Right forelimb (tissue), 1 donor: ENCODE results near the gene SERPINA4.
"Not testable (repeated sequence)": the region's sequence is repeated elsewhere in the genome, so short reads cannot be mapped to it uniquely, and the experiment has no call there.

Experiments used
- DNase-seq: peaks from one replicate; pipeline ENCODE4 v3.0.0-alpha.2; 2018

The SERPINA4 gene

GRCh38 chr14:94570440-94570839, 9.2 kb downstream of the SERPINA4 start:
- DNase-seq: no peak

DNA sequence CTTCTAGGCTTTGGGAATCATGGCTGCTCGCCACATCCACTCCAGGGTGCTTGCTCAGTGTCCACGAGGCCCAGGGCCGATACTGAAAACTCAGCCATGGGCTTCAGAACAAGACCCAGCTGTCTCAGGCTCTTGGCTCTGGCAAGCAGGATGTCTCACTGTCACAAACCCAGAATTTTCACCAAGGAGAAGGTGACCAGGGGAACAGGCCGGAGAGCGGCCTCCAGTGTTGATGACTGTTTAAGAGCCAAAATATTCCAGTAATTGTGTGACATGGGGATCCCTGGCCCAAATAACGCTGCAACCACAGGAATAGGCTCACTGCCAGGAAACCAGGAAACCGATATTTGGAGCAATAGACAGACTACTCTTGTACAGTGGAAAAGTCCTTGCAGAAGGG, 10.2 kb downstream of the SERPINA4 start:
- peak; percentile 61 for DNase-seq

GRCh38 chr14:94571950-94572349, 10.7 kb downstream of the SERPINA4 start:
- peak; percentile 32 for DNase-seq

- DNase-seq: no peak
Observed at GRCh38 chr14:94572637-94573303, 11.5 kb downstream of the SERPINA4 start.

GRCh38 chr14:94573475-94574277, 12.4 kb downstream of the SERPINA4 start:
- DNase-seq: no peak

DNA sequence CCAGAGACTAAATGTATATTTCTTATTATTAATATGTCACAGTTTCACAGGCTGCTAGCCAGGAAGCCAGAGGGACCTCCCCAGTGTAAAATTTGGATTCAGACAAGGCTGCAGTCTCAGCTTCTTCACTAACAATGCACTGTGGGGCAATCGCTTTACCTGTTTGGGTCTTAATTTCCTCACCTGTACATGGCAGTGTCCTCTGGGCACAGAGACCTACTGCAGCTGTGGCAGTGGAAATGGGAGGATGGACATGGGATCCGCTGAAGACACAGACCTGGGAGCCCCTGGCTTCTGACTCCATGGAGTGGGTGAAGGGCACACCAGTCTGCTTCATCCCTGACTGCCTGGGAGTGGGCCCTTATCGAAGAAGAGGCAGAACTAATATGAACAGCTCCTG, 13.1 kb downstream of the SERPINA4 start:
- no peak for DNase-seq

GRCh38 chr14:94575730-94576585, 14.7 kb downstream of the SERPINA4 start:
- no peak for DNase-seq

DNA sequence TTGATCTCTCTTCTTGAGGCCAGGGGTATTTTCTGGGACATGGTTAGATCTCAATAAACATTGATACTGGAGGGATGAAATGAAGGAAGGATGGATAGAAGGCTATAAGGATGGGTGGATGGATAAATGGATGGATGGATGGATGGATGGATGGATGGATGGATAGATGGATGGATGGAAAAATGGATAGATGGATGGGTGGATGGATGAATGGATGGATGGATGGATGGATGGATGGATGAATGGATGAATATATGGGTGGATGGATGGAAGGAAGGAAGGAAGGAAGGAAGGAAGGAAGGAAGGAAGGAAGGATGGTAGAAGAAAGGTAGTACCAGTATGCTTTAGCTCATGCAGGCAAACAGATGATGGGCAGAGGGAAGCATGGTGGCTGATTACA, 16.2 kb downstream of the SERPINA4 start:
- not testable (repeated sequence) for DNase-seq

DNA sequence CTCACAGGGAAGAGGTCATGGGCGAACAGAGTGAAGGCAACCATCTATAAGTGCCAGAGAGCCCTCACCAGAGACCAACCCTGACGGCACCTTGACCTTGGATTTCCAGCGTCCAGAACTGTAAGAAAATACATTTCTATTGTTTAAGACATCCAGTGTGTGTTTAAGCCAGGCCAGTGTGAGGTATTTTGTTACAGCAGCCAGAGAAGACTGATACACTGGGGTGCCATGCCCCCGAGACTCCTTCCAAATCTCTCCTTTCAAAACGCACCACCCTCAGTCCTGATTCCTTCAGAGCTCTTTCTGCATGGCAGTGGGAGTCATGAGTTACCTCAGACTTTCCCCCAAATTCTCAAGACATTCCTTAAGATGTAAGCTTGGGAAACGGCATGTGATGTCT, 17.5 kb downstream of the SERPINA4 start:
- DNase-seq: no peak

- no peak for DNase-seq
Observed at GRCh38 chr14:94581127-94581999, 20.1 kb downstream of the SERPINA4 start, which contains the start of gene SERPINA5. SERPINA5 (plus strand) TSS chr14:94581426; CDS start chr14:94587363, 5,937 bp downstream.

DNA sequence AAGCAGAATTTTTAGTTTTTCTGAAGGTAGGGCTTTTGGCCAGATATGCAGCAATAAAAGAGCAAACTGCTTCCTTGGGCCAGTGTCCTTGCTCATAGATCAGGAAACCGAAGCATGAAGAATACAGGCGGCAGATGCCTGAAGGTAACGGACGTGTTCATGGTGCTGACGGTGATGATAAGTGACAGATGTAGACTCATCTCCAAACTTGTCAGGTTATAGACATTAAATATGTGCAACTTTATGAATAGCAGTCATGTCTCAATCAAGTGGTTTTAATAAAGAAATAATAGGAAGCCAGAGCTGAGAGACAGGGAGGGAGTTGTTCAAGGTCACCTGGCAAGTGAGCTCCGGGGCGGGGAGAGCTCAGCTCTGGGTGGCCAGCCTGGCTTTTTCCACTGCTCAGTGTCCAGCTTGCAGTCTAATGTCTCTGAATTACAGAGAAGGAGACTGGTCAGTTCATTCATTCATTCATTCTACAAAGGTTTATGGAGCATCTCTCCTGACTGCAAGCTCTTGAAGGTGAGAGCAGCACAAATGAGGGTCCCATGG, 21.0 kb downstream of the SERPINA4 start:
- no peak for DNase-seq

DNA sequence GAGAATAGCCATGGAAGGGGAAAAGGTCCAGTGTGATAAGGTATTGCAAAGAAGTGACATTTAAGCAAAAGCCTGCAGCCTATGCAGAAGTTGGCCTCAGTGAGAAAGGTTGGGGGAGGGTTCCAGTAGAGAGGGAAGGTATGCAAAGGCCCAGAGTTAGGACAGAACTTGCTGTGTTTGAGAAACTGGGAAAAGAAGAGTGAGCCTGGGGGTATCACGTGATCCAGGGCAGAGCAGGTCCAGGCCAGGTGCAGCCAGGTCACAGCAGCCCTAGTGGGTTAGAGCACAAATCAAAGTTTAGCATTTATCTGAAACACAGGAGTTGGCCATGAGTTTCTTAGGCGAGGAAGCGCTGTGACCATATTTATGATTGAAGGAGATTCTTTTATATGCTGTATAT, 21.6 kb downstream of the SERPINA4 start:
- no peak for DNase-seq

DNA sequence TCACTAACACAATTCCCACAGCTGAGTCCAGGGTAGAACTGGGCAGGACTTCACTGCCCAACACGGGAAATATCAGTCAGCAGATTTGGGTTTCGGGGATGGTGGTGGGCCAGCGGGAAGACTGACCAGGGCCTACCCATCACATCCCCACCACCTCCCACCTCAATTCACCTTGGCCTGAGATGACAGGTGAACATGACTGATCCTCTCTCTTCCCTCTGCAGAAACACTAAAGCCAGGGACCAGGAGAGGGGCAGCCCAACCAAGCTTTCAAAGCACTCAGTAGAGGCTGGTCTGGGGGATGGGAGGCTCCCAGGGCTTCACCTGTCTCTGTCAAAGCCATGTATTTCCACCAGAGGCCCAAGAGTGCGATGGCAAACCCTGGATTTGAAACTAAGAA, 22.3 kb downstream of the SERPINA4 start:
- DNase-seq: no peak

DNA sequence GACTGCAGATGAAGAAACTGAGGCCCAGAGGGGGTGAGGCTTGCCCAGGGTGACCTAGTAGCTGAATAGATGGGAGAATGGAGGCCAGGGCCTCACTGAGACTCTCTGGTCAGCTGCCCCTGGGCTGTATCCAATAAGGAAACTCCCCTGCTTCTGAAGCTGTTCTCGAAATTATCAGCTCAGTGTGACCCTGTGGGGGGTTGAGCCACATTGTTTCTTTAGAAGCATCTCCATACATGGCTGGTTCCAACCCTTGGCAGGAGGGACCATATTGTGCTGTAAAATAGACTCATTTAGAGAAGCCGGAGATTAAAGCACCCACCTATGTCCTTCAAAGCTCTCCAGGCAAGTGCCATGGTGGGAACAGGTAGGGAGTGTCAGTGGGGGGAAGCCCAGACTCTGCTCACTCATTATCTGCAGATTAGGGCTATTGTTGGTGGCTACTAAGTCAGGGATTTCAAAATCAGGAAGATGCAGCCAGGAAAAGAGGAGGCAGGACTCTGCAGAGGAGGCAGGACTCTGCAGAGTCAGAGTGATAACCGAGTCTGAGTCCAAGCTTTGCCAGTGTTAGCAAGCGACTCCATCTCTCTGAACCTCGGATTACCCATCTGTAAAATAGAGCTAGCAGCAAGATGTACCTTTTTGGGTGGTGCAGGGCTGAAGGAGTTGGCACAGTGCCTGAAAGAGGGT, 23.5 kb downstream of the SERPINA4 start:
- DNase-seq: no peak

DNA sequence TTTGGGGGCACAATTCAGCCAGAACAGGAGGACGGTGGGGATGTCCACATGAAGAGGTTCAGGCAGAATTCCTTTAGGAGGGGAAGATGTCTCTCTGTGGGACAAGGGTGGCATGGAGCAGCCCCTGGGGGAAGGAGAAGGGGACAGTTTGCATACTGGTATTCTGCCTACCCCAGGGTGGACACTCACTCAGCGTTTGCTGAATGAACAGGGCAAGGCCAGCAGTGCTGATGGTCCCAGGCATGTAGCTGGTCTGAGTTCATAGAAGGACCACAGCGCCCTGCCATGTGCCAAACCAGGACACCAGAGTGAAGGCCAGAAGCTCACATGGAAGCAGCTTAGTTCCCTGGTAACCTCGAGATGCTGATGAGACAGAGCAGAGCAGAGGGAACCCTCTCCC, 25.4 kb downstream of the SERPINA4 start:
- no peak for DNase-seq

GRCh38 chr14:94588311-94588710, 27.1 kb downstream of the SERPINA4 start:
- no peak for DNase-seq

DNA sequence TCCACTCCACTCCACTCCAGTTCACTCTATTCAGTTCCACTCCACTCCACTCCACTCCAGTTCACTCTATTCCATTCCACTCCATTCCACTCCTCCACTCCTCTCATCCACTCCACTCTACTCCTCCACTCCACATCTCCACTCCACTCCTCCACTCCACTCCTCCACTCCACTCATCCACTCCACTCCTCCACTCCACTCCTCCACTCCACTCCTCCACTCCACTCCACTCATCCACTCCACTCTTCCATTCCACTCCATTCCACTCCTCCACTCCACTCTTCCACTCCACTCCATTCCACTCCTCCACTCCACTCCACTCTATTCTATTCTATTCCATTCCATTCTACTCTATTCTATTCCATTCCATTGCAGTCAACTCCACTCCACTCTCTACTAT, 29.8 kb downstream of the SERPINA4 start:
- DNase-seq: no peak

DNA sequence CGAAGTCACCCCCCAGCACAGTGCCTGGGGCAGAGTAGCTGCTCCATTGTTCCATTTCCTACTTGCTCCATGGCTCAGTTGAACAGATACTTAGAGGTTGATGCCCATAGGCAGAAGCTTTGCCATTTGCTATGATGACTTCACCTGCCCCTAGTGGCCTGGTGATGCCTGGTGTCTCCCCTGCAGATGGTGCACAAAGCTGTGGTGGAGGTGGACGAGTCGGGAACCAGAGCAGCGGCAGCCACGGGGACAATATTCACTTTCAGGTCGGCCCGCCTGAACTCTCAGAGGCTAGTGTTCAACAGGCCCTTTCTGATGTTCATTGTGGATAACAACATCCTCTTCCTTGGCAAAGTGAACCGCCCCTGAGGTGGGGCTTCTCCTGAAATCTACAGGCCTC, 30.6 kb downstream of the SERPINA4 start:
- DNase-seq: no peak

GRCh38 chr14:94592457-94592856, 31.2 kb downstream of the SERPINA4 start:
- no peak for DNase-seq

GRCh38 chr14:94593376-94593748, 32.1 kb downstream of the SERPINA4 start:
- DNase-seq: no peak

GRCh38 chr14:94593749-94594431, 32.6 kb downstream of the SERPINA4 start:
- DNase-seq: no peak
